ENCODE results near the gene MFAP1.
"Not testable (repeated sequence)": the region's sequence is repeated elsewhere in the genome, so short reads cannot be mapped to it uniquely, and the experiment has no call there.

The MFAP1 gene

GRCh38 chr15:43824302-43825246 lies at the start of gene MFAP1:
Gene MFAP1 (minus strand): TSS chr15:43824690. CDS start chr15:43824569, 121 bp downstream.
- DNase-seq = peak; percentile 99

GRCh38 chr15:43873651-43874050 lies 49.2 kb upstream of the MFAP1 start:
- DNase-seq = no peak

GRCh38 chr15:43872416-43873020 lies 48.0 kb upstream of the MFAP1 start:
- DNase-seq = peak; percentile 51

- no peak for DNase-seq
These were observed 47.3 kb upstream of the MFAP1 start for GRCh38 chr15:43871835-43872234.

GRCh38 chr15:43868406-43868805 lies 43.9 kb upstream of the MFAP1 start:
- DNase-seq = no peak

- DNase-seq = no peak
These were observed 42.6 kb upstream of the MFAP1 start for GRCh38 chr15:43867096-43867495.

GRCh38 chr15:43866636-43867035 lies 42.1 kb upstream of the MFAP1 start:
- DNase-seq = not testable (repeated sequence)

- no peak for DNase-seq
These were observed 35.1 kb upstream of the MFAP1 start for GRCh38 chr15:43859546-43859945.

- peak; percentile 8 for DNase-seq
These were observed 30.3 kb upstream of the MFAP1 start for GRCh38 chr15:43854801-43855200.

GRCh38 chr15:43852607-43853006 lies 28.1 kb upstream of the MFAP1 start:
- no peak for DNase-seq

- no peak for DNase-seq
These were observed 26.8 kb upstream of the MFAP1 start for GRCh38 chr15:43851251-43851650.

GRCh38 chr15:43845421-43845820 lies 20.9 kb upstream of the MFAP1 start:
- DNase-seq = no peak

- DNase-seq = not testable (repeated sequence)
These were observed 8.0 kb upstream of the MFAP1 start for GRCh38 chr15:43832485-43832884.

GRCh38 chr15:43831519-43832052 lies 7.1 kb upstream of the MFAP1 start:
- not testable (repeated sequence) for DNase-seq

- DNase-seq = not testable (repeated sequence)
These were observed 6.3 kb upstream of the MFAP1 start for GRCh38 chr15:43830691-43831275.

GRCh38 chr15:43829951-43830540 lies 5.6 kb upstream of the MFAP1 start:
- DNase-seq = not testable (repeated sequence)

- DNase-seq = peak; percentile 22
These were observed 3.7 kb upstream of the MFAP1 start for GRCh38 chr15:43828061-43828657.

- peak; percentile 95 for DNase-seq
These were observed 2.2 kb upstream of the MFAP1 start, which contains the start of gene WDR76 for GRCh38 chr15:43826508-43827341. Gene WDR76 (plus strand): TSS chr15:43827002. CDS start chr15:43827033, 31 bp downstream.

GRCh38 chr15:43826029-43826507 lies 1.6 kb upstream of the MFAP1 start:
- no peak for DNase-seq

GRCh38 chr15:43825305-43825704 lies 815 bp upstream of the MFAP1 start:
- not testable (repeated sequence) for DNase-seq

GRCh38 chr15:43821505-43821904 lies 3.0 kb downstream of the MFAP1 start:
- no peak for DNase-seq

All from OCI-M1 (cell line).